D721Med (cell line): ENCODE data around the gene TF.

Experiments used
- DNase-seq: peaks from one replicate; pipeline ENCODE4 v3.0.0; 2011; ENCODE audit warnings: low spot score; ENCODE audit not compliant: insufficient read length
- FAIRE-seq: peaks from 2 replicates; lab custom pipeline; 2011; peaks lifted over from hg19 to GRCh38; lab: Jason Lieb, UNC
- CTCF ChIP-seq: IDR thresholded peaks from 2 replicates; pipeline ENCODE4 v1.5.1; 2012; ENCODE audit warnings: mild to moderate bottlenecking, control low read depth; ENCODE audit not compliant: insufficient read depth; ENCODE audit errors: missing control alignments

The TF gene

GRCh38 chr3:133835418-133835743 is 89.2 kb downstream of the TF start:
- DNase-seq (no peak), FAIRE-seq (no peak)
- TF ChIP-seq CTCF = no peak

DNA sequence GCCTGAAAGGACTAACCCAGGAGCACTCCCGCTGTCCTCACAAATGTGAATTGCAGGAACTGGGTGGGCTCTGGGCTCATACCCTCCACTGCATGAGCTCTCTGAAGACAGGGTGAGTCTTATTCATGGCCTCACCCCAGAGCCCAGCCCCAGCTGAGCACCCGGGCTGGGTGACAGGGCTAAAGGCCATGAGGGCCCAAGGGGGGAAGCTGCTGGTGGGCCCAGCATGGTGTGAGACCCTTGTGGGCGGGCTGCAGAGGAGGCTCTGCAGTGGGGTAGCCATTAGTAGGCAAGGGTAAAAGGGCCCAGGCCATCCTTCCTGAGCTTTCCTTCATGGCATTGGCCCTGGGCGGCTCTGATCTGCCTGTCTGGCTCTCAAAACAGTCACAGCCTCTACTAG is 89.8 kb downstream of the TF start:
- FAIRE-seq = no peak
- no peak for DNase-seq
- no peak for TF ChIP-seq CTCF

GRCh38 chr3:133836497-133837158 is 90.4 kb downstream of the TF start:
- FAIRE-seq = no peak
- no peak for TF ChIP-seq CTCF
- DNase-seq = no peak

- TF ChIP-seq CTCF = no peak
- DNase-seq (no peak), FAIRE-seq (no peak)
Measured at GRCh38 chr3:133837487-133838295, 91.5 kb downstream of the TF start.

GRCh38 chr3:133838296-133838789 is 92.2 kb downstream of the TF start:
- TF ChIP-seq CTCF = no peak
- no peak for FAIRE-seq
- DNase-seq = no peak

DNA sequence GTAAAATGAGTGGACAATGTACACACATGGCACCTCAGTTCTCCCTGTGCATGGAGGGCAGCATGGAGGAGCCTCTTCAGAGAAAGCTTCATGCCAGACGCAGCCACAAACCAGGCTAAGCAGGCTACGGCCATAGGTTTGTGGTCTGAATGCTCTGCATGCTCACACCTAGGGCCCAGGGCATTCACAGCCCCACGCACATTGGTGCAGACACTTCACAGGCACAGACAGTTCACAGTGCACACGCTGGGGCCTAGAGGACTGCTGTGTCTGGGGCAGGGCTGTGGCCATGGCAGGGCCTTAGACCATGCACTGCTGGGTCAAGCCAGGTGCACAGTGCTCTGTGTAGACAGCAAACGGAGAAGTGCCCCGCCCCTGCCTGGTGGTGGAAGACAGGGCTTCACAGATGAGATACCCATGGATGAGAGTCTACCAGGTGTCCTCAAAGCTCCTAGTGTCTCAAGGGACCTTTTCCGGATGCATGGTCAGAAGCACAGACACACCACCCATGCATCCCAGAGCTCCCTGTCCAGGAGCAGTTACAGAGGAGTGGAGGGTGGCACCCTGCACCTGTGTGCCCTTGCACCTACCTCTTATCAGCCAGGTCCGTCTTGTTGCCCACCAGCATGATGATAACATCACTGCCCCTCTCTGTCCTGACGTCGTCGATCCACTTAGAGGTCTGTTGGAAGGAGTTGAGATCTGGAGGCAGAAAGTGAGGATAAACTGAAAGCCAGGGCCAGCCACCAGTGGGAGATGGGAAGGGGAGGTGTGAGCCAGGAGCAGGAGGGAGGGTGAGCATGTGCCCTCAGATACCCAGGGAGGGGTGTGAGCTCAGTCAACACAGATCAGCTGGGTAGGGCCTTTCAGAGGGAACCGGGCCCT is 93.0 kb downstream of the TF start:
- FAIRE-seq (no peak), DNase-seq (no peak)
- TF ChIP-seq CTCF = no peak
